ENCODE measurements around the gene SPTBN4.

Gene SPTBN4

GRCh38 chr19:40524133-40524549 is 57.3 kb downstream of the SPTBN4 start:
- Mint-ChIP-seq H3K36me3 (ENCODE audit: insufficient read depth) (peaks cover 9% of the 10 kb centered on the region), H3K4me3 (no peak overlapping the region), H3K9me3 (no peaks in the 10 kb centered on the region), H3K4me1 (no peaks in the 10 kb centered on the region), H3K27ac (ENCODE audit: low read depth) (no peak overlapping the region), H3K27me3 (peaks cover 18% of the 10 kb centered on the region)
- ATAC-seq (replicated peaks; ENCODE audit: extremely low read depth, poor library complexity, severe bottlenecking), result no peak
- no peak for DNase-seq (ENCODE audit: low spot score in 2 of 2)

DNA sequence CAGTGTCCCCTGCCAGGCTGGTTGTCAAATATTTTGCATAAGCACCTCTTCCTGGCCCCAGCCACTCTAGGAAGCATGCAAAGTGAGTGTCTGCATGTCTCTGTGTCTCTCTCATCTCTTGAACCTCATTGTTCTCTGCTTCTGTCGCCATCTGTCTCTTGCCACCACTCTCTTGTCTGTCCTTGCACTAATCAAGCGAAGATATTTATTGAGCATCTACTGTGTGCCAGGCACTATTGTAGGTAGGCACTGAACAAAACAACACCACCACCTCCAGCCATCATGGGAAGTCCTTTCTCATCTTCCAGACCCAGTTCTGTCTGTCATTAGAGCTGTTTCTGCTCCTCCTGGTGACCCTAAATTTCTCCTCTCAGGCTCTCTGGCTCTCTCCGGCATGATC is 57.9 kb downstream of the SPTBN4 start:
- H3K4me1 Mint-ChIP-seq, result peaks cover 3% of the 10 kb centered on the region
- no peak overlapping the region for H3K27ac Mint-ChIP-seq (ENCODE audit: low read depth)
- DNase-seq (ENCODE audit: low spot score in 2 of 2) (no peak), ATAC-seq (replicated peaks; ENCODE audit: extremely low read depth, poor library complexity, severe bottlenecking) (no peak)
- no peak overlapping the region for H3K4me3 Mint-ChIP-seq
- no peaks in the 10 kb centered on the region for H3K9me3 Mint-ChIP-seq
- peaks cover 12% of the 10 kb centered on the region for H3K27me3 Mint-ChIP-seq
- H3K36me3 Mint-ChIP-seq (ENCODE audit: insufficient read depth), result peaks cover 9% of the 10 kb centered on the region

GRCh38 chr19:40525234-40526051 is 58.6 kb downstream of the SPTBN4 start:
- Mint-ChIP-seq H3K4me3 (no peak overlapping the region), H3K9me3 (no peaks in the 10 kb centered on the region), H3K4me1 (peaks cover 7% of the 10 kb centered on the region), H3K27me3 (peaks cover 5% of the 10 kb centered on the region), H3K27ac (ENCODE audit: low read depth) (no peak overlapping the region), H3K36me3 (ENCODE audit: insufficient read depth) (peaks cover 10% of the 10 kb centered on the region)
- DNase-seq (ENCODE audit: low spot score in 2 of 2) (no peak), ATAC-seq (replicated peaks; ENCODE audit: extremely low read depth, poor library complexity, severe bottlenecking) (no peak)

DNA sequence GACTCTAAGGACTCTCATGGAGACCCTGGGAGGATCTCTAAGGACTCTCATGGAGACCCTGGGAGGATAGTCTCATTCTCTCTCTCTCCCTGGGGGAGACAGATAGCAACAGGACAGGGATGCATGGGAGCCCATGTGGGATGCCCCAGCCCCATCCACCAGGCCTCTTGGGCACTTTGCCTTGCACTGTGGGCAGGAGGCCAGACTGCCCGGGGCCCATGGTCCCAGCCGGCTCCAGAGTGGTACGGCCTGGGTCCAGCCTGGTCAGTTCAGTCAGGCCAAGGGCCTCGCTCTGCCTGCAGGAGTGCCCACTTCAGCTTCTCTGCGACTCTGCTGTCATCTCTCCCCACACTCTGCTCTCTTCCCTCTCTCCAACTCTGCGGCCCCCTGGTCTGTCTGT is 61.3 kb downstream of the SPTBN4 start:
- H3K27me3 Mint-ChIP-seq, result peaks cover 17% of the 10 kb centered on the region
- peaks cover 14% of the 10 kb centered on the region for H3K36me3 Mint-ChIP-seq (ENCODE audit: insufficient read depth)
- DNase-seq (ENCODE audit: low spot score in 2 of 2), result no peak
- H3K4me1 Mint-ChIP-seq, result peaks cover 7% of the 10 kb centered on the region
- no peak overlapping the region for H3K4me3 Mint-ChIP-seq
- H3K27ac Mint-ChIP-seq (ENCODE audit: low read depth), result no peak overlapping the region
- H3K9me3 Mint-ChIP-seq, result no peaks in the 10 kb centered on the region
- ATAC-seq (replicated peaks; ENCODE audit: extremely low read depth, poor library complexity, severe bottlenecking), result no peak

- Mint-ChIP-seq H3K9me3 (no peaks in the 10 kb centered on the region), H3K4me3 (peak overlapping the region; percentile 66), H3K27me3 (peaks cover 17% of the 10 kb centered on the region), H3K27ac (ENCODE audit: low read depth) (no peak overlapping the region), H3K36me3 (ENCODE audit: insufficient read depth) (peaks cover 14% of the 10 kb centered on the region), H3K4me1 (peaks cover 7% of the 10 kb centered on the region)
- DNase-seq (ENCODE audit: low spot score in 2 of 2) (no peak), ATAC-seq (replicated peaks; ENCODE audit: extremely low read depth, poor library complexity, severe bottlenecking) (no peak)
Measured at GRCh38 chr19:40528533-40529092, 61.8 kb downstream of the SPTBN4 start.

GRCh38 chr19:40529093-40529954 is 62.5 kb downstream of the SPTBN4 start:
- DNase-seq (ENCODE audit: low spot score in 2 of 2) (peak; percentile 86 to 92), ATAC-seq (replicated peaks; ENCODE audit: extremely low read depth, poor library complexity, severe bottlenecking) (peak; percentile 73)
- Mint-ChIP-seq H3K9me3 (no peaks in the 10 kb centered on the region), H3K4me1 (peaks cover 7% of the 10 kb centered on the region), H3K36me3 (ENCODE audit: insufficient read depth) (peaks cover 14% of the 10 kb centered on the region), H3K4me3 (peak overlapping the region; percentile 66), H3K27ac (ENCODE audit: low read depth) (peak overlapping the region; percentile 81), H3K27me3 (peaks cover 22% of the 10 kb centered on the region)

DNA sequence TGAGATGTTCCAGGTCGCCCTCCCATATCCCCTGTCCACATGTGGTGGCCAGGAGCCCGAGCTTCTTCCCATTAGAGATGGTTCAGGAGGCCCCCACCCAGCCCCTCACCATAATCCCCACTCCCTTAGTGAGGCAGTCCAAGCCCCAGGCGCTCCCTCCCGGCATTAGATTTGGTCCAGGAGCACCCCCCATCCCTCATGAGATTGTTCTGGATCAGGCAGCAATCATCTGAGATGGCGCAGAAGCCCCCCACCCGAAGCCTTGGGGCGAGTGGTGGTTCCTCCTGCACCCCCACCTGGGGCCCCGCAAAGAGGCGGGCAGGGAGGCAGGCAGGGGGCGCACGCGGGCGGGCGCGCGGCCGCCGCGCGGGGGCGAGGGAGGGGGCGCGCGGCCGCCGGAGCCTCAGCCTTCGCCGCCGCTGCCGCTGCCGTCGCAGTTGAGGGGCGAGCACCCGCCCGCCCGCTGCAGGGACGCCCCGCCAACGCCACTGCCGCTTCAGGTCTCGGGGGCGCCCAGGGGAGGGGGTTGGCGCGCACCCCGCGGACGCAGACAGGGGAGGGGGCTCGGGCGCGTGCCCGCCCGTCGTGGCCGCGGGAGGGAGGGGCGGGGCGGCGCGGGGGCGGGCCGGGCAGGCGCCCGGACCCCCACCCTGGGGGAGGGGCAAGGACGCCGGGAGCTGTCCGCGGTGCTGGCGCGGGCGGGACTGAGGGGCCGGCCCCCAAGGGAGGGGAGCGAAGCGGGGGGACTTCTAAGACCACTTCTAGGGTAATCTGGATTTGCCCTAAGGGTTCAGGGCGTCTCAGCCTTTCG is 63.5 kb downstream of the SPTBN4 start:
- no peak for ATAC-seq (replicated peaks; ENCODE audit: extremely low read depth, poor library complexity, severe bottlenecking)

GRCh38 chr19:40533508-40533907 is 66.7 kb downstream of the SPTBN4 start:
- peaks cover 37% of the 10 kb centered on the region for H3K27me3 Mint-ChIP-seq
- H3K9me3 Mint-ChIP-seq, result no peaks in the 10 kb centered on the region
- no peak for DNase-seq (ENCODE audit: low spot score in 2 of 2)
- H3K4me1 Mint-ChIP-seq, result peaks cover 7% of the 10 kb centered on the region
- peaks cover 9% of the 10 kb centered on the region for H3K36me3 Mint-ChIP-seq (ENCODE audit: insufficient read depth)
- ATAC-seq (replicated peaks; ENCODE audit: extremely low read depth, poor library complexity, severe bottlenecking), result no peak
- H3K27ac Mint-ChIP-seq (ENCODE audit: low read depth), result no peak overlapping the region
- H3K4me3 Mint-ChIP-seq, result no peak overlapping the region

More for the DNA sequence above, 63.5 kb downstream of the SPTBN4 start:
- peak overlapping the region; percentile 81 for H3K27ac Mint-ChIP-seq (ENCODE audit: low read depth)
- peaks cover 31% of the 10 kb centered on the region for H3K27me3 Mint-ChIP-seq
- H3K4me1 Mint-ChIP-seq, result peaks cover 7% of the 10 kb centered on the region
- no peaks in the 10 kb centered on the region for H3K9me3 Mint-ChIP-seq
- no peak for DNase-seq (ENCODE audit: low spot score in 2 of 2)
- peaks cover 12% of the 10 kb centered on the region for H3K36me3 Mint-ChIP-seq (ENCODE audit: insufficient read depth)
- H3K4me3 Mint-ChIP-seq, result peak overlapping the region; percentile 66

- Mint-ChIP-seq H3K27ac (ENCODE audit: low read depth) (no peak overlapping the region), H3K36me3 (ENCODE audit: insufficient read depth) (peaks cover 4% of the 10 kb centered on the region), H3K4me3 (no peak overlapping the region), H3K9me3 (no peaks in the 10 kb centered on the region), H3K4me1 (peaks cover 7% of the 10 kb centered on the region), H3K27me3 (peaks cover 37% of the 10 kb centered on the region)
- ATAC-seq (replicated peaks; ENCODE audit: extremely low read depth, poor library complexity, severe bottlenecking), result no peak
- no peak for DNase-seq (ENCODE audit: low spot score in 2 of 2)
Measured at GRCh38 chr19:40534148-40534547, 67.3 kb downstream of the SPTBN4 start.

- no peak overlapping the region for H3K4me3 Mint-ChIP-seq
- H3K4me1 Mint-ChIP-seq, result no peaks in the 10 kb centered on the region
- H3K27me3 Mint-ChIP-seq, result peaks cover 33% of the 10 kb centered on the region
- H3K27ac Mint-ChIP-seq (ENCODE audit: low read depth), result no peak overlapping the region
- ATAC-seq (replicated peaks; ENCODE audit: extremely low read depth, poor library complexity, severe bottlenecking), result no peak
- no peak for DNase-seq (ENCODE audit: low spot score in 2 of 2)
- no peaks in the 10 kb centered on the region for H3K36me3 Mint-ChIP-seq (ENCODE audit: insufficient read depth)
- H3K9me3 Mint-ChIP-seq, result no peaks in the 10 kb centered on the region
Measured at GRCh38 chr19:40539070-40539469, 72.3 kb downstream of the SPTBN4 start.

GRCh38 chr19:40542202-40542859 is 75.5 kb downstream of the SPTBN4 start:
- peaks cover 27% of the 10 kb centered on the region for H3K27me3 Mint-ChIP-seq
- no peak overlapping the region for H3K27ac Mint-ChIP-seq (ENCODE audit: low read depth)
- H3K9me3 Mint-ChIP-seq, result no peaks in the 10 kb centered on the region
- no peak for ATAC-seq (replicated peaks; ENCODE audit: extremely low read depth, poor library complexity, severe bottlenecking)
- no peak for DNase-seq (ENCODE audit: low spot score in 2 of 2)
- no peaks in the 10 kb centered on the region for H3K4me1 Mint-ChIP-seq
- peaks cover 2% of the 10 kb centered on the region for H3K36me3 Mint-ChIP-seq (ENCODE audit: insufficient read depth)
- no peak overlapping the region for H3K4me3 Mint-ChIP-seq

All from central memory CD8-positive, alpha-beta T cell (primary cell).